Stimulated activated CD8-positive, alpha-beta memory T cell treated with anti-CD3 and anti-CD28 coated beads, Interleukin-7, amount 100 ng/mL, for 4 hours (primary cell): ENCODE data around the gene MISP3.

Experiments
- DNase-seq, 2 donors: peaks; one replicate each; pipeline ENCODE4 v3.0.0-alpha.2; 2020; ENCODE audit warnings: low read depth in 2 of 2

Gene MISP3

DNA sequence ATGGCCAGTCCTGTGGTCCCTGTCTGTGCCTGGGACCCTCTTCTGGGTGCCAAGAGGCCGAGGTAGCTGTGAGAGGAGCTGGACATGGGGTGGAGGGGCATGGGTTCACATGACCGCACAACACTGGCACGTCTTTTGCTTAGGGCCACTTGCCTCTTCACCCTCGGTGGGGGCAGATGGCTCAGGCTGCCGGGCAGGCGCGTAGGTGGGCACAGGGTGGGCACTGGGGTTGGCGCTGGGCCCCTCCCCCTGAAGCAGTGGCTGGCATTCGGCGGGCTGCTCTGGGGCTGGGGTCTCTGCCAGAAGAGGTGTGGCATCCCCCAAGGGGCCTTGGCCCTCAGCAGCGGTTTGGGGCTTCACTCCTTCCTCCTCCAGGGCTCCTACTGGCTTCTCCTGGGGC lies 19.1 kb upstream of the MISP3 start:
- DNase-seq, result no peak

GRCh38 chr19:14054099-14054498 lies 18.5 kb upstream of the MISP3 start:
- no peak for DNase-seq

DNA sequence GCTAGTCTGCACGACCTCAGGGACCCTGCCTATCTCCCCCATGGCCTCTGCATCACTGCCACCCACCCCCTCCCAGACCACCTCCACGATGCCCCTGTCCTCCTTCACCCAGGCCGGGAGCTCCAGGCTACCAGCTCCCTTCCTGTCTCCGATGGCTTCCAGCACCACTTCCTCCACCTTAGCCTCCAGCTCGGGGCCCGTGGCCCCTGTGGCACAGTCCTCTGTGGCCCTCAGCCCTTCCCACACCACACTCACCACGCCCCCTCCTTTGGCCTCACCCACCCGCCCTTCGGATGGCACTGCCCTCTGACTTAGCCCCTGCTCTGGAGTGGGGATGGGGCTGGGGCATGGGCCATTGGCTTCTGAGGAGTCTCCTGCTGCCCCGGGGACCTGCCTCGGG lies 17.9 kb upstream of the MISP3 start:
- DNase-seq, result no peak

DNA sequence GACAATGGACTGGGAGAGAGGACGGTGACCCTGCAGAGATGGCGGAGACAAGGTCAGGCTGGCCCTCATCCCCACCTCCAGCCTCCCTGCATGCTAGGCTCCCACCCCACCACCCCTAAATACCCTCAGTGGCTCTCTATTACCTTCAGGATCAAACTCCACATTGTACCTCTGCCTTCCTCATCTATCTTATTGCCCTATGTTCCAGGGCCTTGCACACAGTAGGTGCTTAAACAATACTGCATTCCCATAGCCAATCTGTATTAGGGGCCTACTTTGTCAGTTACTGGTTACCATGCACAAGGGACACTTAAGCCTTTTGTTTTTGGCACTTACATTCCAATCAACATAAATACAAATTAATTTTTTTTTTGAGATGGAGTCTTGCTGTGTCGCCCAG lies 17.2 kb upstream of the MISP3 start:
- no peak for DNase-seq

- no peak for DNase-seq
Observed at GRCh38 chr19:14056069-14056666, 16.4 kb upstream of the MISP3 start.

GRCh38 chr19:14056741-14057356 lies 15.7 kb upstream of the MISP3 start:
- no peak for DNase-seq

GRCh38 chr19:14058182-14059092 lies 14.1 kb upstream of the MISP3 start:
- DNase-seq, result no peak

DNA sequence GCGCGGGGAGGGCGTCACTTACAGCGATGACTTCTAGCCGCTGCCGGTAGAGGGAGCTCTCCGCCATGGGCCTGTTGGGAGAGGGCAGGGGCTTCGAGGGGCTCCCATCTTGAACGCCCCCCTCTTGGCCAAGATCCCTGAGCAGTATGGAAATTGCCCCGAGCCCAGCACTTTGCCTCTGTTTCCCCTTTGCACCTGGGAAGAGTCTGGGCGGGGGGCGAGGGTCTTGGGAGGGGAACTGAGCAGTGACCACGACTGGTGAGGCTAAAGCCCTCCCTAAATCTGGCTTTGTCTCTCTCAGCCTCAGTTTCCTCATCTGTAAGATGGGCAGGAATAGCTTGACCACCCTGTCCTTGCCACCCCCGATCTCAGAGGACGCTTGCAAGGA lies 13.5 kb upstream of the MISP3 start:
- DNase-seq, result peak in 1 of 2 donors; percentile 25

DNA sequence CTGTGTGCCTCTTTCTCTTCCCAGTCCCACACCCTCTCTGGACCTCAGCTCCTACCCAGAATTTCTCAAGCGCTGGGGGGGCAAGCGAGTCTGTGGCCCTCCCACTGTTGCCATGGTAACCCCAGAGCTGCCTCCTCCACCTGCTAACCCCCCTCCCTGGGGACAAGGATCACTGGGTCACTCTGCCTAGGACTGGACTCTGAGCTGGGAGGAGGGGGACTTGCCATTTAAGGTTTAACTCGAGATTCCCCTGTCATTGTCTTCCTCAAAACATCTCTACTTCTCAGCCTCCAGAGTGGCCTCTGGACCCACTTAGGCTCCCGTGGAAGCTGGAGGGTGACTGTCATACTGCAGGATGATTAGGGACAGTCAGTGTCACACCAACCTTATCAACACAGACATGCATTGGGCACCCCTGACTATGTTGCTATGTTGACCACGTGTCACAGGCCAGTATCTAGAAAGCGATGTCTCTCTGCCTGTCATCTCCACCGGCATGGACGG lies 12.9 kb upstream of the MISP3 start:
- no peak for DNase-seq

GRCh38 chr19:14061081-14061749 lies 11.4 kb upstream of the MISP3 start:
- no peak for DNase-seq

DNA sequence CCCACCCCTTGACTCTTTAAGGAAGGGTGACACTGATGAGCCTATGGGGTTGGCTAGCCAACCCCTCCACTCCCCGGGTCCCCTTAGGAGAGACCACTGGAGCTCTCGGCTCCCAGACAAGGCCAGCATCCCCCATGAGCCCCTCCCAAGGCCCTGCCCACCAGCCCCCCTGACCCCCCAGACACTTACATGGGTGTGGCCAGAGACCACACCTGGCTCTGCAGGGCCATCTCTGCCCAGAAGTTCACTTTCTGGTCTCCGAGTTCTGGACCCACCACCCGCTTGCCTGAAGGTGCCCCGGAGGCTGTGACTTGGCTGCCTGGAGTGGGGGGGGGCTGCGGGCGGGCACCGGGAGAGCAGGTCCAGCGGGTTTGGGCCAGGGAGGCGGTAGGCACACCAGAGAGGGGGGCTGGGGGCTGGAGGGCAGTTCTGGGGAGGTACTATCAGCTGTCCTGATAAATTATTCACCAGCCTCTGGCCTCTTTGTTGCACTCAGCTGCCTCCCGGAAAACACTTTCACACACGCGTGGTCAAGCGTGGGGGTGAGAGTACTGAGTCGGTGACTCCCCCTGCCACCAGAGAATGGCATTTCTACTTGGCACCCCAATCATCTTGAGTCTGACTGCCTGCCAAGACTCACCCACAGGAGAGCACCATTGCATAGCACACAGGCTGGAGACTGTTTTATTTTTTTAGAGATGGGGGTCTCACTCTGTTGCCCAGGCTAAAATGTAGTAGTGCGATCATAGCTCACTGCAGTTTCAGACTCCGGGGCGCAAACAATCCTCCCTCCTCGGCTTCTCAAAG lies 10.6 kb upstream of the MISP3 start, which contains the start of gene PALM3:
Gene PALM3 (minus strand): TSS at position 326 of the 807 bp plus-strand sequence. CDS start 96 bp downstream, at position 230.
- no peak for DNase-seq

DNA sequence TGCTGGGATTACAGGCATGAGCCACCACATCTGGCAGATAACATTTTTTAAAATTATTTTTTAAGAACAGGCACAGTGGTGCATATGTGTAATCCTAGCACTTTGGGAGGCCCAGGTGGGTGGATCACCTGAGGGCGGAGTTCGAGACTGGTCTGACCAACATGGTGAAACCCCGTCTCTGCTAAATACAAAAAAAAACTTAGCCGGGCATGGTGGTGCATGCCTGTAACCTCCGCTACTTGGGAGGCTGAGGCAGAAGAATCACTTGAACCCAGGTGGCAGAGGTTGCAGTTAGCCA lies 10.1 kb upstream of the MISP3 start:
- DNase-seq, result no peak

- no peak for DNase-seq
Observed at GRCh38 chr19:14063105-14063504, 9.5 kb upstream of the MISP3 start.

DNA sequence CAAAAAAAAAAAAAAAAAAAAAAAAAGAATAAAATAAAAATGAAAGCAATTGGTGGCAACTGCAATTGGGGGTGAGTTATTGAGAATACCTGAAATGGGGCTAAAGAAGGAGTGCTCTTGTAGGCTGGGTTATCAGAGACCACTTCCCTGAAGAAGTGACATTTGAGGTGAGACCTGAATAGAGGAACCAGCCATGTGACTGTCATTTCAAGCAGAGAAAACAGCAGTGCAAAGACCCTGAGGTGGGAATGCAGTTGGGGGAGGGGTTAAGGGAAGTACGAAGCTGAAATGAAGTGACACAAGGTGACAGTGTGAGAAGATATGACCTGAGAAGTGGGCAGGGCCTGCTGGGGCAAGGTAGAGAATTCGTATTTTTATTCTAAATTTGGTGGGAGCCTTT lies 6.5 kb upstream of the MISP3 start:
- no peak for DNase-seq

- no peak for DNase-seq
Observed at GRCh38 chr19:14070268-14071050, 2.1 kb upstream of the MISP3 start.

- DNase-seq, result peak in 1 of 2 donors; percentile 69
Observed at GRCh38 chr19:14073261-14073924, 807 bp downstream of the MISP3 start.

- DNase-seq, result no peak
Observed at GRCh38 chr19:14073925-14074838, 1.6 kb downstream of the MISP3 start.

DNA sequence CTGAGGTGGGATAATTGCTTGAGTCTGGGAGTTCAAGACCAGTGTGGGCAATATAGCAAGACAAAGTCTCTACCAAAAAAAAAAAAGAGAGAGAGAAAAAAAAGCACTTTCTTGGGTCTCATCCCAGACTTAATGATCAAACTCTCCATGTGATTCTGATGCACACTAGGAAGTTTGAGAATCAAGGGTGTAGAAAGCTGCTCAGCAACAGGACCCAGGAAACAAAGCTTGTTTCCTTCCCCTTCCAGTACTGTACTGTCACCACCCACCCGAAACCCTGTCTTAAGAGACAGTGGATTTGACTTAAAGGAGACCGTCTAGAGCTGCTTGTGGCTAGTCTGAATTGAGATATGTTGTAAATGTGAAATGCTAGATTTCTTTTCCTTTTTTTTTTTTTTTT lies 5.8 kb downstream of the MISP3 start:
- DNase-seq, result no peak
